Measurements from ENCODE around the gene LOXL4.

GRCh38 chr10:98300526-98301229 is 32.7 kb upstream of the LOXL4 start:
- TF ChIP-seq, protein P1, sequence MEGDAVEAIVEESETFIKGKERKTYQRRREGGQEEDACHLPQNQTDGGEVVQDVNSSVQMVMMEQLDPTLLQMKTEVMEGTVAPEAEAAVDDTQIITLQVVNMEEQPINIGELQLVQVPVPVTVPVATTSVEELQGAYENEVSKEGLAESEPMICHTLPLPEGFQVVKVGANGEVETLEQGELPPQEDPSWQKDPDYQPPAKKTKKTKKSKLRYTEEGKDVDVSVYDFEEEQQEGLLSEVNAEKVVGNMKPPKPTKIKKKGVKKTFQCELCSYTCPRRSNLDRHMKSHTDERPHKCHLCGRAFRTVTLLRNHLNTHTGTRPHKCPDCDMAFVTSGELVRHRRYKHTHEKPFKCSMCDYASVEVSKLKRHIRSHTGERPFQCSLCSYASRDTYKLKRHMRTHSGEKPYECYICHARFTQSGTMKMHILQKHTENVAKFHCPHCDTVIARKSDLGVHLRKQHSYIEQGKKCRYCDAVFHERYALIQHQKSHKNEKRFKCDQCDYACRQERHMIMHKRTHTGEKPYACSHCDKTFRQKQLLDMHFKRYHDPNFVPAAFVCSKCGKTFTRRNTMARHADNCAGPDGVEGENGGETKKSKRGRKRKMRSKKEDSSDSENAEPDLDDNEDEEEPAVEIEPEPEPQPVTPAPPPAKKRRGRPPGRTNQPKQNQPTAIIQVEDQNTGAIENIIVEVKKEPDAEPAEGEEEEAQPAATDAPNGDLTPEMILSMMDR (IDR thresholded peaks at IDR 0.05; ENCODE audit: insufficient read depth, low read length) = no peak
- TF ChIP-seq POLR2AphosphoS5 (IDR thresholded peaks at IDR 0.05; ENCODE audit: low read depth) = no peak
- TF ChIP-seq, protein P2, sequence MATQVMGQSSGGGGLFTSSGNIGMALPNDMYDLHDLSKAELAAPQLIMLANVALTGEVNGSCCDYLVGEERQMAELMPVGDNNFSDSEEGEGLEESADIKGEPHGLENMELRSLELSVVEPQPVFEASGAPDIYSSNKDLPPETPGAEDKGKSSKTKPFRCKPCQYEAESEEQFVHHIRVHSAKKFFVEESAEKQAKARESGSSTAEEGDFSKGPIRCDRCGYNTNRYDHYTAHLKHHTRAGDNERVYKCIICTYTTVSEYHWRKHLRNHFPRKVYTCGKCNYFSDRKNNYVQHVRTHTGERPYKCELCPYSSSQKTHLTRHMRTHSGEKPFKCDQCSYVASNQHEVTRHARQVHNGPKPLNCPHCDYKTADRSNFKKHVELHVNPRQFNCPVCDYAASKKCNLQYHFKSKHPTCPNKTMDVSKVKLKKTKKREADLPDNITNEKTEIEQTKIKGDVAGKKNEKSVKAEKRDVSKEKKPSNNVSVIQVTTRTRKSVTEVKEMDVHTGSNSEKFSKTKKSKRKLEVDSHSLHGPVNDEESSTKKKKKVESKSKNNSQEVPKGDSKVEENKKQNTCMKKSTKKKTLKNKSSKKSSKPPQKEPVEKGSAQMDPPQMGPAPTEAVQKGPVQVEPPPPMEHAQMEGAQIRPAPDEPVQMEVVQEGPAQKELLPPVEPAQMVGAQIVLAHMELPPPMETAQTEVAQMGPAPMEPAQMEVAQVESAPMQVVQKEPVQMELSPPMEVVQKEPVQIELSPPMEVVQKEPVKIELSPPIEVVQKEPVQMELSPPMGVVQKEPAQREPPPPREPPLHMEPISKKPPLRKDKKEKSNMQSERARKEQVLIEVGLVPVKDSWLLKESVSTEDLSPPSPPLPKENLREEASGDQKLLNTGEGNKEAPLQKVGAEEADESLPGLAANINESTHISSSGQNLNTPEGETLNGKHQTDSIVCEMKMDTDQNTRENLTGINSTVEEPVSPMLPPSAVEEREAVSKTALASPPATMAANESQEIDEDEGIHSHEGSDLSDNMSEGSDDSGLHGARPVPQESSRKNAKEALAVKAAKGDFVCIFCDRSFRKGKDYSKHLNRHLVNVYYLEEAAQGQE (IDR thresholded peaks at IDR 0.05; ENCODE audit: insufficient replicate concordance, low read depth) = no peak
